Ovary (tissue), 9 donors: ENCODE data around the gene CNTNAP5. TPM values are rescaled to one million over a fixed set of nuclear protein-coding genes. Genes with fewer than 3 reads are reported as not detected.

Experiments
- DNase-seq, 5 donors: peaks; one replicate each; pipeline ENCODE4 v3.0.0-alpha.2; 2019 to 2020
- H3K27ac ChIP-seq, 2 donors: fragments of 200-600 bp; one replicate each; pipeline versions ENCODE4 v1.5.1 to v1.8.0; 2019 to 2022
- H3K27me3 ChIP-seq: fragments of 200-600 bp; one replicate; pipeline ENCODE4 v1.8.0; 2022
- H3K36me3 ChIP-seq: fragments of 200-600 bp; sonication (generic); one replicate; pipeline ENCODE4 v1.5.1; 2019
- H3K4me1 ChIP-seq: one replicate; pipeline ENCODE4 v1.8.1; 2013; ENCODE audit warnings: mild to moderate bottlenecking, moderate library complexity; ENCODE audit not compliant: insufficient read depth
- H3K4me3 ChIP-seq: fragments of 200-600 bp; sonication (generic); one replicate; pipeline ENCODE4 v1.5.1; 2017
- H3K9me3 ChIP-seq, 2 donors: fragments of 200-600 bp in 1 of 2; sonication (generic) in 1 of 2; one replicate each; pipeline versions ENCODE4 v1.5.1 to v1.8.1; 2013 to 2019; ENCODE audit warnings: mild to moderate bottlenecking in 1 of 2, moderate library complexity in 1 of 2
- EP300 ChIP-seq: sonication (generic); formaldehyde crosslinking; IDR thresholded peaks from one replicate; pipeline ENCODE4 v1.6.1; 2017; ENCODE audit warnings: antibody characterized with exemption
- POLR2A ChIP-seq: fragments of 450-650 bp; IDR thresholded peaks from one replicate; pipeline ENCODE4 v1.6.1; 2017; ENCODE audit warnings: antibody characterized with exemption, mild to moderate bottlenecking, moderate library complexity
- WGBS, 3 donors: extraction: QIAGEN DNeasy Blood & Tissue Kit in 1 of 3; methylation state at CpG; one replicate each; pipeline versions ENCODE4 v1.1.5 to v1.1.7; 2013 to 2017; 5-methylcytosine and 5-hydroxymethylcytosine counted together
- intact Hi-C, 4 donors: fragments of 100-400 bp; cut with DNase I; formaldehyde crosslinking; loops; one replicate each; pipeline versions ENCODE4 v1.11.0 to v1.15.1; 2022 to 2023
- polyA plus RNA-seq, 2 donors: library from polyadenylated mRNA; stranded (reverse); fragments of 200-250 nt in 1 of 2; fragments of 350-450 nt in 1 of 2; fragmentation: Illumina TruSeq in 1 of 2; extraction: RNeasy Lipid Tissue Mini Kit (QIAGEN cat#74804) in 1 of 2; gene quantifications; one replicate each; pipeline ENCODE4 v1.2.3, GENCODE V29; 2013 to 2014
- small RNA-seq: library from RNA; depleted of rRNA; stranded (forward); fragments of <200 nt; gene quantifications from one replicate; pipeline ENCODE3, GENCODE V24; 2016
- total RNA-seq, 7 donors: library from RNA; depleted of rRNA in 2 of 7; stranded (reverse); fragments of >200 nt in 2 of 7; fragmentation: NEBNext Ultra II Directional in 3 of 7; extraction: Animal tissue kit (Norgen Biotek cat#: 25700) in 3 of 7; gene quantifications; one replicate each; pipeline versions ENCODE4 v1.1.0 to v1.2.4, GENCODE V29; 2016 to 2023
- TF ChIP-seq, protein P1 (sequence below), 3 donors: fragments of 450-650 bp in 2 of 3; fragments of 200-600 bp in 1 of 3; IDR thresholded peaks; one replicate each; pipeline versions ENCODE4 v1.5.1 to v1.8.0; 2016 to 2022; ENCODE audit warnings: antibody characterized with exemption in 3 of 3, mild to moderate bottlenecking in 1 of 3
- donor health status: DM: no; HTN: no; CAD: no; lungs with moderate emphysema.
- donor health status: DM: no; HTN: no; CAD: no.
- donor health status: Bipolar disorder and iron deficiency.
- donor health status: DM: yes; HTN: yes; CAD: no.
- donor health status: DM: no; HTN: no; CAD: no.
- donor health status: DM: yes; HTN: yes; CAD: no.

Gene CNTNAP5
- total and polyA plus RNA-seq, 9 donors, result not detected

DNA sequence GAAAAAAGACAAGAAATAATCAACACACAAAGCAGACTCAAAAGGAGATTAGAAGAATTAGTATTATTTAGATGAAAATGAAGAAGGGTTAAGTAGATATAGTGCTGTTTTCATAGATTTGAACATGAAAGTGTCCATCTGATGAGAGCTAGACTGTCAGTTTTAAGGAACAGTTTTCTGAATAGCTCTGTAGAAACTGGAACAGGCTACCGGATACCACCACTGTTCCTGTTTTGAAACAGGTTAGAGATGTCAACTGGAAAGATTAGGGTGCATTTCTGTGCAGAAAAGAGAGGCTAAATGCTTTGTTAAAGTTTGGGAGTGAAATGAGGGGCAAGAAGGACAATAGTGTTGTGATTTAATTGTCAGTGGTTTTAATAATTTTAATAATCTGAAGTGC, 908.8 kb downstream of the CNTNAP5 start:
- Histone ChIP-seq H3K27me3 (no peaks in the 10 kb centered on the region), H3K4me1 (no peaks in the 10 kb centered on the region), H3K4me3 (no peak overlapping the region), H3K9me3 (no peaks in the 10 kb centered on the region), H3K36me3 (no peaks in the 10 kb centered on the region), H3K27ac (no peak overlapping the region)
- WGBS, 3 donors, result 65 to 68% (median 66%) methylated on average over 1 of the region's 1 CpG
- no peak for DNase-seq
- no peak for TF ChIP-seq EP300
- TF ChIP-seq, protein P1, sequence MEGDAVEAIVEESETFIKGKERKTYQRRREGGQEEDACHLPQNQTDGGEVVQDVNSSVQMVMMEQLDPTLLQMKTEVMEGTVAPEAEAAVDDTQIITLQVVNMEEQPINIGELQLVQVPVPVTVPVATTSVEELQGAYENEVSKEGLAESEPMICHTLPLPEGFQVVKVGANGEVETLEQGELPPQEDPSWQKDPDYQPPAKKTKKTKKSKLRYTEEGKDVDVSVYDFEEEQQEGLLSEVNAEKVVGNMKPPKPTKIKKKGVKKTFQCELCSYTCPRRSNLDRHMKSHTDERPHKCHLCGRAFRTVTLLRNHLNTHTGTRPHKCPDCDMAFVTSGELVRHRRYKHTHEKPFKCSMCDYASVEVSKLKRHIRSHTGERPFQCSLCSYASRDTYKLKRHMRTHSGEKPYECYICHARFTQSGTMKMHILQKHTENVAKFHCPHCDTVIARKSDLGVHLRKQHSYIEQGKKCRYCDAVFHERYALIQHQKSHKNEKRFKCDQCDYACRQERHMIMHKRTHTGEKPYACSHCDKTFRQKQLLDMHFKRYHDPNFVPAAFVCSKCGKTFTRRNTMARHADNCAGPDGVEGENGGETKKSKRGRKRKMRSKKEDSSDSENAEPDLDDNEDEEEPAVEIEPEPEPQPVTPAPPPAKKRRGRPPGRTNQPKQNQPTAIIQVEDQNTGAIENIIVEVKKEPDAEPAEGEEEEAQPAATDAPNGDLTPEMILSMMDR (IDR thresholded peaks at IDR 0.05), result no peak
- TF ChIP-seq POLR2A, result no peak
- intact Hi-C loops, result no loop called here

DNA sequence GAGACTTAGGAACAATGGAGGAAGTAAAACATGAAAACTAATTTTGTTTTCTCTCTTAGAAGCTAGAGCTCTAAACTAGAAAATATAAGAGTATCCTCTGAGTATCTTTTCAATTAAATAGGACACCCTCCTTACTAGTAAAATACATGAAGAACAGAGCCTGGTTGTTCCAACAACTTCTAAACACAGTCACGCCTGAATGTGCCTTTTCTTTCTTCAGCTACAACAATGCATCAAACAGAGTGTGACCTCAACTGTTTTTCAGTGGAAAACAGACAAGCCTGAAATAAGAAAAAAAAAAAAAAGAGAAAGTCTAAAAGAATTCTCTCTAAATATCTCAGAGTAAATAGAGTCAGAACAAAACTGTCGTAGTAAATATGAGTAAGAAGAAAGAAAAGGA, 928.8 kb downstream of the CNTNAP5 start:
- no peaks in the 10 kb centered on the region for H3K36me3 ChIP-seq
- H3K9me3 ChIP-seq, result no peaks in the 10 kb centered on the region
- no peak overlapping the region for H3K4me3 ChIP-seq
- no peak for DNase-seq
- no peaks in the 10 kb centered on the region for H3K27me3 ChIP-seq
- TF ChIP-seq EP300, result no peak
- no peak for TF ChIP-seq POLR2A
- TF ChIP-seq, protein P1 (IDR thresholded peaks at IDR 0.05), result no peak
- no peaks in the 10 kb centered on the region for H3K4me1 ChIP-seq
- 85 to 88% (median 86%) methylated on average over 2 of the region's 2 CpGs for WGBS, 3 donors
- H3K27ac ChIP-seq, result no peak overlapping the region
- intact Hi-C loops, result no loop called here

DNA sequence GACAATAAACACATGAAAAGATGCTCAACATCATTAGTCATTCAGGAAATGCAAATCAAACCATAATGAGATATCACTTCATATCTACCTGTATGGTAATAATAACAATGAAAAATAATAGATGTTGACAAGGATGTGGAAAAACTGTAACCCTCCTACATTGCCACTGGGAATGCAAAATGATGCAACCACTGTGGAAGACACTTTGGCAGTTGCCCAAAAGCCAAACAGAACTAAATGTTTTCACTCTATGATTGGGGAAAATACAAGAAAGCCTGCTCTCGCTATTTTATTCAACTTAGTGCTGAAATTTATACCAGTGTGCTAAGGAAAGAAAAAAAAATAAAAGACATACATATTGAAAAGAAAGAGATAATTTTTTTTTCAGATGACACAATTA, 934.5 kb downstream of the CNTNAP5 start:
- intact Hi-C loops, result no loop called here
- H3K27me3 ChIP-seq, result no peaks in the 10 kb centered on the region
- H3K4me1 ChIP-seq, result no peaks in the 10 kb centered on the region
- WGBS, 3 donors, result 62 to 71% (median 63%) methylated on average over 1 of the region's 1 CpG
- H3K36me3 ChIP-seq, result no peaks in the 10 kb centered on the region
- no peak overlapping the region for H3K4me3 ChIP-seq
- no peak overlapping the region for H3K27ac ChIP-seq
- TF ChIP-seq POLR2A (no peak), EP300 (no peak)
- TF ChIP-seq, protein P1 (IDR thresholded peaks at IDR 0.05), result no peak
- no peaks in the 10 kb centered on the region for H3K9me3 ChIP-seq
- no peak for DNase-seq

DNA sequence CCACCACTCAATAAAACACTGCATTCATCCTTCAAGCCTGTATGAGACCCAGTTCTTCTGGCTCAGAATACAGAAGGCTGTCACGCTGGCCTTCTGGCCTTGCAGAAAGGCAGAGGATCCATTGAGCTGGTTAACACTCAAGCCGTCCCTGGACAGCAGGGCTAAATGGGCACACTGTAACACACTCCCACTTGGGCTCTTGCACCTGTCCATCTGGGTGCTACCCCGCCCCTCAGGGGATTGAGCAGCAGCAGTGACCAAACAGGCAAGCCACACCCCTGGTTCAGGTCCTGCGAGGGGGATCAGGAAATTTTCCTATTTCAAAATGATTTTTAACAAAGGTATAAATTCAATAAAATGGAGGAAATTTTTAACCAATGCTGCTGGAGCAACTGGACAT, 936.0 kb downstream of the CNTNAP5 start:
- Histone ChIP-seq H3K27ac (no peak overlapping the region), H3K4me1 (no peaks in the 10 kb centered on the region), H3K27me3 (no peaks in the 10 kb centered on the region), H3K4me3 (no peak overlapping the region), H3K36me3 (no peaks in the 10 kb centered on the region), H3K9me3 (no peaks in the 10 kb centered on the region)
- no peak for DNase-seq
- TF ChIP-seq EP300 (no peak), POLR2A (no peak)
- TF ChIP-seq, protein P1 (IDR thresholded peaks at IDR 0.05), result no peak
- WGBS, 3 donors, result 72 to 86% (median 84%) methylated on average over 4 of the region's 4 CpGs
- intact Hi-C loops, result no loop called here

Small RNA genes lying within 50 kb of the gene (small RNA-seq; reads per million reads assigned to genes)
- gene AC019159.1 (not detected), gene MTND5P22 (not detected), gene RNA5SP102 (not detected)
